ENCODE measurements around the gene NCS1.
"Not testable (repeated sequence)": the region's sequence is repeated elsewhere in the genome, so short reads cannot be mapped to it uniquely, and the experiment has no call there.

NCS1 gene

DNA sequence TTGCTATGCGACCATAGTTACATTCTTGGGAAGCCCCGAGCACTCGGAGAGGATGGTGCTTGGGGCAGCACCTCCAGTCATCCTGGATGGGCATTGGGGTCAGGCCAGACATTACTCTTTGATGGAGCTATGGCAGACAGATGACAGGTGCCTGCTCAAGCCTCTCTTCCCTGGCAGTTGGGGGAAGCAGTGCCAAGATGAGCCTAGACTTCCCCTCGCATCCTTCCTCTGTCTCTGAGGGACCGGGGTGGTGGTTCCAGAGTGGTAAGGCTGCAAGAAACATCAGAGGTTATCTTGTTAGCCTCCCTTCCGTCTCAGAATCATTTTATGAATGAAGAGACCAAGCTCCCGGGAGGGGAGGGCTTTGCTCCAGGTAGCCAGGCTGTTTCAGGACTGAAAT is 90.6 kb downstream of the NCS1 start:
- no peak for DNase-seq (ENCODE audit: low read depth in 2 of 2)

DNA sequence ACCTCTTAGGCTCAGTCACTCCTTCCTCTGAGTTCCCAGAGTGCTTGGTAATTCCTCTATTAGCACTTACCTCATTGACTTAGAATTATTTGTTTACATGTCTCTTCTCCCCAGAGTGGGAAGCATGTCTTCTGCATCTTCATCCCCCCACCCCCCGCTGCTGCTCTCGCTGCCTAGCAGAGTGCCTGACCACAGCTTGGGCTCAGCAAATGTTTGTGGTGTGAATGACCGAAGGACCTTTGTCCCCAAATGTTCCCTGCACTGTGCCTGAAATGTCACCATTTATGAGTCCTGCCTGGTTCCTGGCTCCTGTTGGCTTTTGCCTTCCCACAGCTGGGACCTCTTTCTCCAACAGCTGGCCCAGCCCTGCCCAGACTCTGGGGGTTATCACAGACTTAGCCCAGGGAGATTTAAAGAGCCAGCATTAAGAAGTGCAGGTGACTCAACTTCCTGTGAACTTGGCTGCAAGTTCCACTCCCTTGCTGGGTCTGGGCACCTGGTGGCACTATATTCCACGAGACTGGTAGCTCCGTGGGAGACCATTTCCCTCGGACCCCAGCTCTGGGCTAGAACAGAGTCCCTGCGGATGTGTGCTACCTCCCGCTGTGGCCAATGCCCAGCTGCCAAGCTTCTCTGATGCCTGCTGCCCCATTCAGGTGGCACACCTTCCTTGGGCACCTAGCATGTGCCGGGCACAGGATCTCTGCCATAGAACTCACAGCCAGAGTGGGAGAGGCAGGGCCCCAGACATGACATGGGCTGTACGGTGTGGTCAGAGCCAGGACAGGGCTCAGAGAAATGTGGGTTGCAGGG is 91.6 kb downstream of the NCS1 start:
- no peak for DNase-seq (ENCODE audit: low read depth in 2 of 2)

DNA sequence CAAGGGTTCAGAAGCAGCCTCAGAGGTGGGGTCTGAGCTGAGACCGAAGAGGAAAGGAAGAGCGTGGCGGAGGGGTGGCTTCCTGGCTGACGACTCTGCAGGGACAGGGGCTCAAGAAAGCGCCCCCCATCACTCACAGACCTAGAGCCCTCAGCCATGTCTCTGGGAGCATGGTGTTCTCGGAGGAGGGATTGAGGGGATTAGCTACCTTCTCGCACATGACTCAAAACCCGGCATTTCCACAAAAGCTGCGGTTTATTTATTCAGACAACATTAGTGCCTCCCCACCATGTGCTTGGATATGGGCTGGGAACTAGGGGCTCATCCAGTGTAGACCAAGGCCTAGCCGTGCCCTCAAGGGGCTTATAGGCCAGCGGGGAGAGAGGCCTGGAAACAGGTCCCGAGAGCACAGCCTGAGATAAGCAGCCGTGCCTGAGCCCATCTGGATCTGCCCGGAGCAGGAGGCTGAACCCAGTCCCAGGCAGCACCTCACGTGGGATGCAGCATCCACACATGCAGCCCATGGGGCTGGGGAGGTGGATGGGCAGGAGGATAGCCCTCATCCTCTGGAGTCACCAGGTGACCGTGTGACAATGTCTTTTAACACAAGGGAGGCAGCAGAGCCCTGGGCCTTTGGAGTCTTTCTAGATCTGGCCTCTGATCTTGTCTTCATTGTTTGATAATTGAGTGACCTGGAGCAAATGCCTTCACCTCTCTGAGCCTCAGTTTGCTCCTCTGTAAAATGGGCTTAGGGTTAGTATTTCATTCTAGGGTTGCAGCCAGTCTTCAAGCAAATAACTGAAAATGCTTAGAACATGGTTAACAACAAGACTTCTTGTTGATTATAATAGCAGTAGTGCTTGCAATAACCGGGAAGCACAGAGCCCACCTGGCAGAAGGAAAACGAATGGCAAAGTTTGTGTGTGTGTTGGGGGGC is 92.5 kb downstream of the NCS1 start:
- DNase-seq (ENCODE audit: low read depth in 2 of 2), result no peak

DNA sequence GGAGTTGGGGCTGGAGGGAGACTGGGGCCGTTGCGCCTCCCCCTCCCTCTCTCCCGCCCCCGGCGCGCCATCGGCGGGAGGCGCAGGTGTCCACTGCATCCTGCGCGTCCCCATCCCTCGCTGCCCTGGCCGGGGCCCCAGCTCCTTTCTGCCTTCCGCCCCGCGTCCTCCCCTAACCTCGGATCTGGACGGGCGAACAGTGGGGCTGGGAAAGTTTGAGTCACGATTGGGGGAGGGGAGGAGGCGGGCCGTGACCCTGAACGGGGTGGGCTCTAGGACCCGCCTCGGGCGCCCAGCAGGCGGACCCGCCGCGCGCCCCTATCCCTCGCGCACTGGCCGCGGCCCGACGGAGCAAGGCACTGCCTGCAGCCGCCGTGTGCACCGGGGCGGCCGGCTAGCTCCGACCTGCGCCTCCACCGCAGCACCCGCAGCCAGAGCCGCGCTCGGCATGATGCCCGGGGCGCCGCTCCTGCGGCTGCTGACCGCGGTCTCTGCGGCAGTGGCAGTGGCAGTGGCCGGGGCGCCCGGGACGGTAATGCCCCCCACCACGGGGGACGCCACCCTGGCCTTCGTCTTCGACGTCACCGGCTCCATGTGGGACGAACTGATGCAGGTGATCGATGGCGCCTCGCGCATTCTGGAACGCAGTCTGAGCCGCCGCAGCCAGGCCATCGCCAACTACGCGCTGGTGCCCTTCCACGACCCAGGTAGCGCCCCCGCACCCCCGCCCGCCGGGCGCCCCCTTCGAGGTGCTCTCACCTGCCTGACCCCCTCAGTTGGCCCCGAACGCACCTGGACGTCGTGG is 93.4 kb downstream of the NCS1 start, which contains the start of gene HMCN2:
HMCN2 (plus strand) TSS at position 330 of the 805 bp plus-strand sequence; CDS start at position 449, 119 bp downstream.
- no peak for DNase-seq (ENCODE audit: low read depth in 2 of 2)

DNA sequence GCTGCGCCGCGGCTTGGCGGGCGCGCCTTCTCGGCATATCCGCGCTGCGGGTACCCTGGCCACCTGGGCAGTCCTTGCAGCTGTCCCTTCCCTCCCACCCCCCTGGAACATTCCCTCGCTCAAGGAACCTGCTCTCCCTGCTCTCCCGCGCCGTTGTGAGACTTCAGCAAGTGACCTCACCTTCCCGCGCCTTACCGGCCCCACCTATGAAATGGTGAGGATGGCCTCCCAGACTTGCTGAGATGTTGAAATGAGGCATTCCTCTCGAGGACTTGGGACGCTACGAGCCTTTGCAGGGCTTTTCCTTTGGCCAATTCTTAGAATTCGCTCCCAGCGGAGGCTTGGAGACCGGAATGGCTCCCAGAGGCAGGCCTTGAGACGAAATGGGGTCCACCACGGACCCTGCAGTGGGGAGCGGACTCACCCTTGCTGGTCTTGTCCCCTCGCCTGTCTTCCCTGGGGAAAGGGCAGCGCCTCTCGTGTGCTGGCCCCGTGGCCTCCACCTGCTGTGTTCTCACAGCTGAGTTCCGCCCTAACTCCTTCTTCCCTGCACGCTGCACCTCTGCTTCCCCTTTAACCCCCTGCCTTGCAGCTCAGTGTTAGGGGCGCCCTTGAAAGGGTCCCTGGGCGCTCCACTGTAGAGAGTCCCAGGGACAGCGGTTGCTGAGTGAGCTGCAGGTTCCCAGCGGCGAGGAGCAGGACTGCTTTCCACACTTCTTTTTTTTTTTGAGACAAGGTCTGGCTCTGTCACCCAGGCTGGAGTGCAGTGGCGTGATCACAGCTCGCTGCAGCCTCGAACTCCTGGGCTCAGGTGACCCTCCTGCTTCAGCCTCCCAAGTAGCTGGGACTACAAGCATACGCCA is 94.3 kb downstream of the NCS1 start:
- no peak for DNase-seq (ENCODE audit: low read depth in 2 of 2)

DNA sequence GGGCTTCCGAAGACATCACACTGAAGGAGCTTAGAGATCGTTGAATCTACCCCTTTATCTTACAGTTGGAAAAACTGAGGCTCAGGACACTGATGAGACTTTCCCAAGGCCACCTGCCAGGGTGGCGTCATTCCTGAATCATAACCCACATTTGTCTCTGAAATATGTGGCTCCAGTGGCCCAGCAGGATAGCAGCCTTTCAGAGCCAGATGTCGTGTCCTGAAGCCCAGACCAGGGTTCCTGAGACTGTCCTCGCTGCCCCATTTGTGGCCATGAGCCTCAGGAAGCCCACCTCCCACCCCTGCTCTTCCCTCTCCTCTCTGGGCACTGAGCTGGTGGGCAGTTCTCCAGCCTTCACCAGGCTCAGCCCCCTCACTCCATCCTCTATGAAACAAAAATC is 95.7 kb downstream of the NCS1 start:
- no peak for DNase-seq (ENCODE audit: low read depth in 2 of 2)

- no peak for DNase-seq (ENCODE audit: low read depth in 2 of 2)
Observed at GRCh38 chr9:130268521-130269211, 96.5 kb downstream of the NCS1 start.

DNA sequence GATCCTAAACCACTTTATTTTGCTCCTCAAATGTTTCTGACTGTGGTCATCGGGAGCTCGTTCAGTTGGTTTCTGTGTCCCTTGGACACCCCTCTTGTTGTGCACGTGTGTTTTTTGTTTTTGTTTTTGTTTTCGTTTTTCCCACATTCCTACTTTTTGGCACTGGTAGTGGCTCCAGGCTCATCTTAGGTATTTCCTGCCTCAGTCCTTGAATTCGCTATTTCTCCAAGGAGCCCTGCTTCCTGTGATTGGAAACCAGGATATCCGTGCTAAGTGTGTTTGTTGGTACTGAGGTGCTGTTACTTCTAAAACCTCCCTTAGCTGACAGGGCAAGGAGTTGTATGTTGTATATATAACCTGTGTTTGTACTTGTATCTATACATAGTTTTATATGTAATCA is 99.3 kb downstream of the NCS1 start:
- no peak for DNase-seq (ENCODE audit: low read depth in 2 of 2)

DNA sequence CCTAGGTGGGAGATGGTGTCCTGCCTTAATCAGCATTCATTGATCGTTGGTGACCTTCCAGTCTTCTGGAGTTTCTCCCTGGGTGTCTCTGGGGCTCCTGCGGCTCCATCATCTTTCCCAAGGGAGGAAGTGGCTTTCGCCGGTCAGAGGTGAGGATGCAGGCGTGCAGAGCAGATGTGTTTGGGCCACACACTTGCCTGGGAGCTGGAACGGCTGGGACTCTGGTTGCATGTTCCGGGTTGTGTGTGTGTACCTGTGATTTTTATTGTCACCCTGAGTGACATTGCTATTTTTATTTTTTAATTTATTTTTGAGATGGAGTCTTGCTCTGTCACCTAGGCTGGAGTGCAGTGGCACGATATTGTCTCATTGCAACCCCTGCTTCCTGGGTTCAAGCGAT is 103.0 kb downstream of the NCS1 start:
- DNase-seq (ENCODE audit: low read depth in 2 of 2), result no peak

GRCh38 chr9:130276121-130276520 is 103.9 kb downstream of the NCS1 start:
- no peak for DNase-seq (ENCODE audit: low read depth in 2 of 2)

DNA sequence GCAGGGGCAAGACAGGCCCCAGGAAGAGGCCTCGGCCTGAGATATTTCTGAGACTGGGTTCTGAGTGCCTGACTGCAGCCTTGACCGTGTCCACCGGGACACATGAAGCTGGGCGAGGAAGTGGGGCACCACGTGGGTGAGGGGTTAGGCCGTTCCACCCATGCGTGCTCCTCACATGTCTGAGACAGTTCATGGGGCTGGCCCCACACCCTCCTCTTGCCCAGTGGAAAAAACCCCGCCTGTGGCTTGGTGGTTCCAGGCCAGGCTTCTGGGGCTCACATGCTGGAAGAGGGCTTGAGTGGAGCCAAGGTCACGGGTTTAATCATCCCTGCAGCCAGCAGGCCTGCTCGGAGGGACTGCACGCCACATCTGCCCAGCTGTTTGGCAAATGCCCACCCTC is 104.8 kb downstream of the NCS1 start:
- DNase-seq (ENCODE audit: low read depth in 2 of 2), result no peak

DNA sequence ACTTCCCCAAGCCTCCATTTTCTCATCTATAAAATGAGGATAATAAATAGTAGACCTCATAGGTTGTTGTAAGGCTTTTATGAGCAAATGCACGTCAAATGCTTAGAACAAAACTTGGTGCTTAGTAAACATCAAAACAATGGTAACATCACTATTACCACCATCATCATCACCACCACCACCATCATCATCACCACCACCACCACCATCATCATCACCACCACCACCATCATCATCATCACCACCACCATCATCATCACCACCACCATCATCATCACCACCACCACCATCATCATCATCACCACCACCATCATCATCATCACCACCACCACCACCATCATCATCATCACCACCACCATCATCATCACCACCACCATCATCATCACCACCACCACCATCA is 105.3 kb downstream of the NCS1 start:
- DNase-seq (ENCODE audit: low read depth in 2 of 2), result not testable (repeated sequence)

DNA sequence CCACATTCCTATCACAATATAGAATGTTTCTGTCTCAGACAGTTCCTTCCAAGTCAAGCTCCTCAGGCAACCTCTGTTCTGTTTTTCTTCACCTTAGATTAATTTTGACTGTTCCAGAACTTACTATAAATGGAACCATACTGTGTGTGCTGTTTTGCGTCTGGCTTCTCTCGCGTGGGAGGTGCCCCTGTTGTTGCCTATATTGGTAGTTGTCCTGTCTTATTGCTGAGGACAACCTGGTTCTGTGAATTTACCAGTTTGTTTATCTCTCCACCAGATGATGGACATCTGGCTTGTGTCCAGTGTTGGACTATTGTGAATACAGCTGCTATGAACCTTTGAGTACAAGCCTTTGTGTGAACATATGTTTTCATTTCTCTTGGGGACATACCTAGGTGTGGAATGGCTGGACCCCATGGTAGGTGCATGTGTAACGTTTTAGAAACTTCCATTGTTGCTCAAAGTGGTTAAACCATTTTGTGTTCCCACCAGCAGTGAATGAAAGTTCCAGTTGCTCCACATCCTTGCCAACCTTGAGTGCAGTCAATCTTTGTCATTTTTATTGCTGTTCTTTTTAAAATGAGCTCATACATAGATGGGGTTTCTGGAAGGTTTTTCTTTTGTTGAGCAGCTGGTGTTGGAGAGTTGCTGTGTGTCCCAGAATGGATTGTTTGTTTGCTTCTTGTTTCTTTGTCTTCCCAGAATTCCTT is 111.5 kb downstream of the NCS1 start:
- no peak for DNase-seq (ENCODE audit: low read depth in 2 of 2)

GRCh38 chr9:130284249-130284625 is 112.0 kb downstream of the NCS1 start:
- no peak for DNase-seq (ENCODE audit: low read depth in 2 of 2)

- DNase-seq (ENCODE audit: low read depth in 2 of 2), result no peak
Observed at GRCh38 chr9:130284690-130285089, 112.5 kb downstream of the NCS1 start.

DNA sequence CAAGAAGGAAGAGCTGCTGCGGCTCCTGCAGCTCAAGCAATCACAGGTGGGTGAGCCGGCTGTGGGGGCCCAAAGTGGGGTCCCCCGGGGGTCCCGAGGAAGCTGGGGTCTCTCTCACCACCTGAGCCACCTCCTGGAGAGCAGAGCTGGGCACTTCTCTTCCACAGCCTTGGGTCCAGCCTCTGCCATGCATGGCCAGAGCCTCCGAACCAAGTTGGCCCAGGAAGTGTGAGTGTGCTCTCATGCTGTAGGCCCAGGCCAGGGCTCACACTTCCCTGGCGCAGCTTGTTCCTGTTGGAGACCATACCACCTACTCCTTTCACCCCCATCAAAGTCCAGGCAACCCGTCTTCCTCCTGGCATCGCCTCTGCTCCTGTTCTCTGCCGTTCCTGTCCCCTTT is 113.1 kb downstream of the NCS1 start:
- DNase-seq (ENCODE audit: low read depth in 2 of 2), result no peak

DNA sequence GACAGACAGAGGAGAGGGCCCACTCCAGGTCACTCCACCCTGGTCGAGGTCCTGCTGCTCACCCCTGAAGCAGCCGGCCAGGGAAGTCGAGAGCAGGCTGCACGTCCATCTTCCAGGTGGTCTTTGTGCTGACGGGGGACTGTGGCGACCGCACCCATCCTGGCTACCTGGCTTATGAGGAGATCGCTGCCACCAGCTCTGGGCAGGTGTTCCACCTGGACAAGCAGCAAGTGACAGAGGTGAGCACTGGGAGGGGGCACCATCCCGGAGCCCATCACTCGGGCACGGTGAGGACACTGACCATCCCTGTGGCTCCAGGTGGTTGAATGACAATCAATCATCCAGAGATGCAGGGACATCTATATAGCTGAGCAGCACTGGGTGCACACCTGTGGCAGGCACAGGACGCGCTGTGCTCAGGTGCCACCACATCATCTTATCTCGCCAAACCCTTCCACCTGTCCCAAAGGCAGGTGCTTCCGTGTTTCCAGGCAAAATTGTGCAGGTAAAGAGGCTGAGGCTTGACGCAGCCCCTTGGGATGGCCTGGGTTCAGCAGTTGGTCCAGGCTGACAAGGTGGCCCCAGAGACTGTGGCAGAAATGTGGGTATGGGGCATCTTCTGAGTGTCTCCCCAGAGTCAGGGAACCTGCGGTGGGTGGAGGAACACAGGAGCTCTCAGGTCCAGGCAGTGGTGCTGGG is 114.0 kb downstream of the NCS1 start:
- no peak for DNase-seq (ENCODE audit: low read depth in 2 of 2)

Measured in stimulated activated CD4-positive, alpha-beta T cell treated with anti-CD3 and anti-CD28 coated beads, Interleukin-1b, Interleukin-23, amount 100 ng/mL, for 1 hour (primary cell).